Measurements from ENCODE around the gene SEPTIN10.
A peak's percentile ranks its signal among the peaks of the same experiment; 100 is the strongest.

The SEPTIN10 gene

GRCh38 chr2:109615637-109616144 is 1.9 kb upstream of the SEPTIN10 start:
- WGBS, 2 experiments = 6 to 7% methylated on average over 20 to 24 of the region's 24 CpGs
- no peaks in the 10 kb centered on the region for H3K36me3 ChIP-seq (ENCODE audit: control insufficient read depth, insufficient read depth, low read length)
- H3K9me3 ChIP-seq (ENCODE audit: control insufficient read depth, low read length) = no peaks in the 10 kb centered on the region
- peaks cover 28% of the 10 kb centered on the region for H3K27me3 ChIP-seq (ENCODE audit: control insufficient read depth, insufficient read depth, low read length, poor library complexity, severe bottlenecking)
- no peak overlapping the region for H3K27ac ChIP-seq (ENCODE audit: insufficient read depth, low read depth, low read length, poor library complexity, severe bottlenecking)
- H3K4me3 ChIP-seq (ENCODE audit: insufficient read depth, low read depth, low read length) = peak overlapping the region; percentile 90
- peaks cover 10% of the 10 kb centered on the region for H3K4me1 ChIP-seq (ENCODE audit: control insufficient read depth, insufficient read depth, low read length)

- Histone ChIP-seq H3K27ac (ENCODE audit: insufficient read depth, low read depth, low read length, poor library complexity, severe bottlenecking) (no peak overlapping the region), H3K27me3 (ENCODE audit: control insufficient read depth, insufficient read depth, low read length, poor library complexity, severe bottlenecking) (peaks cover 28% of the 10 kb centered on the region), H3K36me3 (ENCODE audit: control insufficient read depth, insufficient read depth, low read length) (no peaks in the 10 kb centered on the region), H3K4me1 (ENCODE audit: control insufficient read depth, insufficient read depth, low read length) (peaks cover 10% of the 10 kb centered on the region), H3K4me3 (ENCODE audit: insufficient read depth, low read depth, low read length) (peak overlapping the region; percentile 90), H3K9me3 (ENCODE audit: control insufficient read depth, low read length) (no peaks in the 10 kb centered on the region)
- WGBS, 2 experiments = 2% methylated on average over 90 of the region's 90 CpGs
Observed at GRCh38 chr2:109614715-109615636, 1.2 kb upstream of the SEPTIN10 start.

- WGBS, 2 experiments = 0% methylated on average over 82 of the region's 82 CpGs
- peaks cover 10% of the 10 kb centered on the region for H3K4me1 ChIP-seq (ENCODE audit: control insufficient read depth, insufficient read depth, low read length)
- H3K36me3 ChIP-seq (ENCODE audit: control insufficient read depth, insufficient read depth, low read length) = no peaks in the 10 kb centered on the region
- H3K27me3 ChIP-seq (ENCODE audit: control insufficient read depth, insufficient read depth, low read length, poor library complexity, severe bottlenecking) = peaks cover 28% of the 10 kb centered on the region
- peak overlapping the region; percentile 97 for H3K27ac ChIP-seq (ENCODE audit: insufficient read depth, low read depth, low read length, poor library complexity, severe bottlenecking)
- peak overlapping the region; percentile 90 for H3K4me3 ChIP-seq (ENCODE audit: insufficient read depth, low read depth, low read length)
- no peaks in the 10 kb centered on the region for H3K9me3 ChIP-seq (ENCODE audit: control insufficient read depth, low read length)
Observed at GRCh38 chr2:109613081-109613921, 465 bp downstream of the SEPTIN10 start.

GRCh38 chr2:109611467-109612095 is 2.2 kb downstream of the SEPTIN10 start:
- WGBS, 2 experiments = 87 to 89% methylated on average over 5 of the region's 5 CpGs
- H3K4me1 ChIP-seq (ENCODE audit: control insufficient read depth, insufficient read depth, low read length) = peaks cover 10% of the 10 kb centered on the region
- H3K4me3 ChIP-seq (ENCODE audit: insufficient read depth, low read depth, low read length) = no peak overlapping the region
- H3K9me3 ChIP-seq (ENCODE audit: control insufficient read depth, low read length) = no peaks in the 10 kb centered on the region
- no peaks in the 10 kb centered on the region for H3K36me3 ChIP-seq (ENCODE audit: control insufficient read depth, insufficient read depth, low read length)
- H3K27me3 ChIP-seq (ENCODE audit: control insufficient read depth, insufficient read depth, low read length, poor library complexity, severe bottlenecking) = peaks cover 24% of the 10 kb centered on the region
- H3K27ac ChIP-seq (ENCODE audit: insufficient read depth, low read depth, low read length, poor library complexity, severe bottlenecking) = no peak overlapping the region

- WGBS, 2 experiments = 65 to 74% methylated on average over 7 to 8 of the region's 8 CpGs
- H3K9me3 ChIP-seq (ENCODE audit: control insufficient read depth, low read length) = no peaks in the 10 kb centered on the region
- no peak overlapping the region for H3K27ac ChIP-seq (ENCODE audit: insufficient read depth, low read depth, low read length, poor library complexity, severe bottlenecking)
- H3K27me3 ChIP-seq (ENCODE audit: control insufficient read depth, insufficient read depth, low read length, poor library complexity, severe bottlenecking) = peaks cover 3% of the 10 kb centered on the region
- peaks cover 10% of the 10 kb centered on the region for H3K4me1 ChIP-seq (ENCODE audit: control insufficient read depth, insufficient read depth, low read length)
- no peak overlapping the region for H3K4me3 ChIP-seq (ENCODE audit: insufficient read depth, low read depth, low read length)
- H3K36me3 ChIP-seq (ENCODE audit: control insufficient read depth, insufficient read depth, low read length) = no peaks in the 10 kb centered on the region
Observed at GRCh38 chr2:109609352-109610024, 4.3 kb downstream of the SEPTIN10 start.

- Histone ChIP-seq H3K4me1 (ENCODE audit: control insufficient read depth, insufficient read depth, low read length) (peaks cover 10% of the 10 kb centered on the region), H3K36me3 (ENCODE audit: control insufficient read depth, insufficient read depth, low read length) (no peaks in the 10 kb centered on the region), H3K27me3 (ENCODE audit: control insufficient read depth, insufficient read depth, low read length, poor library complexity, severe bottlenecking) (no peaks in the 10 kb centered on the region), H3K27ac (ENCODE audit: insufficient read depth, low read depth, low read length, poor library complexity, severe bottlenecking) (no peak overlapping the region), H3K9me3 (ENCODE audit: control insufficient read depth, low read length) (no peaks in the 10 kb centered on the region), H3K4me3 (ENCODE audit: insufficient read depth, low read depth, low read length) (no peak overlapping the region)
- WGBS, 2 experiments = 95 to 98% methylated on average over 2 of the region's 2 CpGs
Observed at GRCh38 chr2:109607766-109608165, 6.0 kb downstream of the SEPTIN10 start.

GRCh38 chr2:109604597-109604996 is 9.2 kb downstream of the SEPTIN10 start:
- Histone ChIP-seq H3K4me3 (ENCODE audit: insufficient read depth, low read depth, low read length) (no peak overlapping the region), H3K9me3 (ENCODE audit: control insufficient read depth, low read length) (no peaks in the 10 kb centered on the region), H3K27me3 (ENCODE audit: control insufficient read depth, insufficient read depth, low read length, poor library complexity, severe bottlenecking) (no peaks in the 10 kb centered on the region), H3K4me1 (ENCODE audit: control insufficient read depth, insufficient read depth, low read length) (peaks cover 4% of the 10 kb centered on the region), H3K36me3 (ENCODE audit: control insufficient read depth, insufficient read depth, low read length) (no peaks in the 10 kb centered on the region), H3K27ac (ENCODE audit: insufficient read depth, low read depth, low read length, poor library complexity, severe bottlenecking) (no peak overlapping the region)
- WGBS, 2 experiments = 91 to 96% methylated on average over 5 of the region's 5 CpGs

GRCh38 chr2:109602617-109603188 is 11.1 kb downstream of the SEPTIN10 start:
- 82 to 100% methylated on average over 3 of the region's 3 CpGs for WGBS, 2 experiments

GRCh38 chr2:109601783-109602182 is 12.0 kb downstream of the SEPTIN10 start:
- no peaks in the 10 kb centered on the region for H3K27me3 ChIP-seq (ENCODE audit: control insufficient read depth, insufficient read depth, low read length, poor library complexity, severe bottlenecking)
- peaks cover 4% of the 10 kb centered on the region for H3K4me1 ChIP-seq (ENCODE audit: control insufficient read depth, insufficient read depth, low read length)
- H3K4me3 ChIP-seq (ENCODE audit: insufficient read depth, low read depth, low read length) = no peak overlapping the region
- no peaks in the 10 kb centered on the region for H3K9me3 ChIP-seq (ENCODE audit: control insufficient read depth, low read length)
- WGBS, 2 experiments = 91 to 92% methylated on average over 5 to 6 of the region's 6 CpGs
- H3K27ac ChIP-seq (ENCODE audit: insufficient read depth, low read depth, low read length, poor library complexity, severe bottlenecking) = no peak overlapping the region
- H3K36me3 ChIP-seq (ENCODE audit: control insufficient read depth, insufficient read depth, low read length) = no peaks in the 10 kb centered on the region

More at GRCh38 chr2:109602617-109603188, 11.1 kb downstream of the SEPTIN10 start:
- H3K4me3 ChIP-seq (ENCODE audit: insufficient read depth, low read depth, low read length) = no peak overlapping the region
- H3K36me3 ChIP-seq (ENCODE audit: control insufficient read depth, insufficient read depth, low read length) = no peaks in the 10 kb centered on the region
- no peaks in the 10 kb centered on the region for H3K27me3 ChIP-seq (ENCODE audit: control insufficient read depth, insufficient read depth, low read length, poor library complexity, severe bottlenecking)
- H3K4me1 ChIP-seq (ENCODE audit: control insufficient read depth, insufficient read depth, low read length) = peaks cover 4% of the 10 kb centered on the region
- H3K27ac ChIP-seq (ENCODE audit: insufficient read depth, low read depth, low read length, poor library complexity, severe bottlenecking) = no peak overlapping the region
- H3K9me3 ChIP-seq (ENCODE audit: control insufficient read depth, low read length) = no peaks in the 10 kb centered on the region
